IPS-18a (cell line): ENCODE results near the gene COX18.

Experiments used
- H3K27ac ChIP-seq: one replicate; pipeline ENCODE4 v1.5.1; 2013; ENCODE audit warnings: low read length
- H3K27me3 ChIP-seq: one replicate; pipeline ENCODE4 v1.6.1; 2013; ENCODE audit warnings: mild to moderate bottlenecking, low read length; ENCODE audit not compliant: control insufficient read depth, insufficient read depth
- H3K36me3 ChIP-seq: one replicate; pipeline ENCODE4 v1.6.1; 2013; ENCODE audit warnings: low read depth, low read length; ENCODE audit not compliant: control insufficient read depth
- H3K4me1 ChIP-seq: one replicate; pipeline ENCODE4 v1.6.1; 2013; ENCODE audit warnings: low read depth, low read length; ENCODE audit not compliant: control insufficient read depth
- H3K4me3 ChIP-seq: one replicate; pipeline ENCODE4 v1.5.1; 2013; ENCODE audit warnings: low read length
- H3K9ac ChIP-seq: one replicate; pipeline ENCODE4 v1.6.1; 2013; ENCODE audit warnings: mild to moderate bottlenecking, low read length, moderate library complexity
- H3K9me3 ChIP-seq: one replicate; pipeline ENCODE4 v1.6.1; 2013; ENCODE audit warnings: low read depth, low read length; ENCODE audit not compliant: control insufficient read depth

COX18 gene

DNA sequence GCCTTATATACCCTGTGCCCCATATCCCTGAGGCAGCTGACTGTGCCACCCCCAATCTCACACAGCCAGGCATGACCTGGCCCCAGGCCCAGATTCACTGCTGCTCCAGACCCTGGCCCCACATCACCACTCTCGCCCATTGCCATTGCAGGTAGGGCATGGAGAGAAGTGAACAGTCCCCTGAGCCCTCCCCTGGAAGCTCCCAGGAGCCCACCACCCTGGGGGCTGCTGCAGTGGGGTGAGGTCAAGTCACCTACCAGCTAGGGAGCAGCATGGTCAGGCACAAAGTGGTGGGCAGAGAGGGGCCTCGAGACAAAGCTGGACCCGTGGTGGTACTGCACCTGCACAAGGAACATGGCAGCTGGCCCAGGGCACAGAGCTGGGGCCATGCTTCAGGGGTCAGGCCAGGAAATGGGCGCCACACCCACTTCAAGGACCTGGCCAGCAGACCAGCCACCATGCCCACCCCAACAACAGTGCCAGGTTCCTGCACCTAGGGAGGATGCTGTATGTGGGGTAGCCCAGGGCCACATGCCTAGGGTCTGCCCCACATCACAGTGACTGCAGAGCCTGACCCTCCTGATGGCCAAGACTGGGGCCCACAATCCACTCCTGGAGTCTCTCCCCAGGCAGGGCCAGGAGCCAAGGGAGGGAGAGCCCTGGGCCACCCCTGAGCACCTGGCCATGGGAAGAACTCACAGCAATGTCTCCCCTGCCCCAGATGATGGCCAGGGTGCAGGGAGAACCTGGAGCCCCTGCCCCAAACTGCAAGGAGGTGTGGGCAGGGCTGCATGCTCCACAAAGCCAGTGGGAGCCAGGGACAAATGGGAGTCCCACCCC, 58.5 kb downstream of the COX18 start:
- no peaks in the 10 kb centered on the region for H3K9me3 ChIP-seq
- H3K4me1 ChIP-seq: no peaks in the 10 kb centered on the region
- H3K9ac ChIP-seq: no peak overlapping the region
- no peak overlapping the region for H3K27ac ChIP-seq
- H3K27me3 ChIP-seq: no peaks in the 10 kb centered on the region
- H3K4me3 ChIP-seq: no peak overlapping the region
- H3K36me3 ChIP-seq: no peaks in the 10 kb centered on the region

DNA sequence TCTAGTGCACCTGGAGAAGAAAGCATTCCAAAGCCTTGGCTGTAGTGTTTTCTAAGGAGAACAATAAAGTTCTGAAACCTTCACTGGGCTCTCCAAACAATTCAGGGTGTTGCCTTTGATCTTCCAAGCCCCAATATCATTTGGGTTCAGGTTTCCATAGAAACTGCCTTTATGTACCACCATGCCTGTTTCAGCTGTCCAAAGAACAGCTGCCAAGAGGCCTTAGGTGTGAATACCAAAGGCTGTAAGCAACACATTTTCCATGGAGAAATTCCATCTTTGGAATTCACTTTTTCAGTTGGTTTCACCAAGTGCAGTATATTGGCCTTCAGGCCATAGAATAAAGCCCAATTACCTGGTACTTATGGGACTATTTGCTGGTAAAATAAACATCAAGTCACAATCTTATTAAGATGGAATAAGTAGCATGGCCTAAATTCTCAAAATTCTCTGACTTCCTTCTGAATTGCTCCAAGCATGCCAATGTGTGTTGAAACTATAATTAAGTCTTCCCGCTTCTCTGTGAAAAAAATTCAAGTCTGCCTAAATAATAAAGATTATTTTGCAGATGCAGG, 61.9 kb downstream of the COX18 start:
- Histone ChIP-seq H3K27me3 (no peaks in the 10 kb centered on the region), H3K9me3 (no peaks in the 10 kb centered on the region), H3K4me3 (no peak overlapping the region), H3K9ac (no peak overlapping the region), H3K36me3 (no peaks in the 10 kb centered on the region), H3K27ac (no peak overlapping the region), H3K4me1 (no peaks in the 10 kb centered on the region)

DNA sequence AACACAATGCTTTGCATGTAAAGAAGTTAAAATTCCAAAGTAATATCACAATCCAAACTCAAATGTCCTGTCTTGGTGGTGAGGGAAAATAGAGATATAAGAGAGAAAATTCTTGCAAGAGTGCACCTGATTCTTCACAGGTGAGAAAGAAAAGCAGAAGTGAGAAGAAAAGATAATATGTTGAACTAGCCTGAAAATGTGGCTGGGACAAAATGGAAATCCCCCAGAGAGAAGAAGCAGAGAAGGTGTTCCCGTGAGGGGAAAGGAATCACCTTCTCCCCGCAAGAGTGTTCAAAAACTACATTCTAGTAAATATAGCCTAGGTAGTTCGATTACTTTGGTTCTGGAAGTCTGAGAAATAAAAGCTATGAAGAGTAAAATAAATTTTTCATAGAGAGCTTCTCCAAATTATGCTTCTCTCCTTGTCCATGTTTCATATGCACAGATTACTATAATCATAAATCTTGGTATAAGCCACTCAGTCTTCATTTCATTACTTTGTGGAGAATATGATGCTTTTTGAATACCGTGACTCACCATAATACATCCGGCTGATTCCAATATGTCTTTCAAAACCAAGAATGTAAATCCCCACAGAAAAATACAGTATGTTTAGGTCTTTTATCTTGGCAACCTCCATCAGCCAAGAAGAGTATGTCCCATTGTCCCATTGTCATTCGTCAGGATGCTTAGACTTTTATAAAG, 63.1 kb downstream of the COX18 start:
- no peaks in the 10 kb centered on the region for H3K36me3 ChIP-seq

DNA sequence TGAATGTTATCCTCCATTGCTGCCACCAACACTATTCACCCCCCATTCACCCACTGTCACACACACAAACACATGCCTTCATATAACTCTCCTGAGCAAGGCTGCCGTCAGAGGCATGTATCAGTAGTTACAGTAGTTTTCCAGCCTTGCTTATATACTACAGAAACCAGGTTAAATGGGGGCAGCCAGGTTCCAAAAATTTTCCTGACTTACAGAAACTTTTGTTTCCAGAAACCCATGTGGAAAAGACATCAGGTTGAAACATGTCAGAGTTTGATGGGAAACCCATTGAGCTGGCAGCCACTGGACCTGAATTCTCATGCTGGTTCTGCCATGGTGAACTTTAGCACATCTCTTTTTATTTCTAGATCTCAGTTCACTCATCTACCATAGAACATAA, 64.0 kb downstream of the COX18 start:
- H3K27ac ChIP-seq: no peak overlapping the region
- H3K4me3 ChIP-seq: no peak overlapping the region
- H3K4me1 ChIP-seq: no peaks in the 10 kb centered on the region
- no peaks in the 10 kb centered on the region for H3K9me3 ChIP-seq
- no peaks in the 10 kb centered on the region for H3K27me3 ChIP-seq
- no peaks in the 10 kb centered on the region for H3K36me3 ChIP-seq
- no peak overlapping the region for H3K9ac ChIP-seq

More for the DNA sequence above, 63.1 kb downstream of the COX18 start:
- H3K4me3 ChIP-seq: no peak overlapping the region
- H3K4me1 ChIP-seq: no peaks in the 10 kb centered on the region
- no peaks in the 10 kb centered on the region for H3K27me3 ChIP-seq
- H3K27ac ChIP-seq: no peak overlapping the region
- H3K9ac ChIP-seq: no peak overlapping the region
- H3K9me3 ChIP-seq: no peaks in the 10 kb centered on the region
